Endothelial cell (in vitro differentiated cells): ENCODE results near the gene RNH1. TPM values are rescaled to one million over a fixed set of nuclear protein-coding genes. Genes with fewer than 3 reads are reported as not detected.

ENCODE experiments used
- DNase-seq: peaks from one replicate; pipeline ENCODE4 v3.0.0; 2021; ENCODE audit warnings: low spot score
- H3K27ac Mint-ChIP-seq: one replicate; pipeline ENCODE4 v1.8.0; 2021; ENCODE audit warnings: mixed read lengths, inconsistent platforms; ENCODE audit not compliant: unreplicated experiment
- H3K27me3 Mint-ChIP-seq: one replicate; pipeline ENCODE4 v1.8.0; 2021; ENCODE audit warnings: mild to moderate bottlenecking, moderate library complexity, mixed read lengths, inconsistent platforms; ENCODE audit not compliant: unreplicated experiment
- H3K36me3 Mint-ChIP-seq: one replicate; pipeline ENCODE4 v1.8.0; 2021; ENCODE audit warnings: mild to moderate bottlenecking, low read depth, mixed read lengths, inconsistent platforms; ENCODE audit not compliant: unreplicated experiment
- H3K4me1 Mint-ChIP-seq: one replicate; pipeline ENCODE4 v1.8.0; 2021; ENCODE audit warnings: mild to moderate bottlenecking, mixed read lengths, inconsistent platforms; ENCODE audit not compliant: unreplicated experiment
- H3K4me3 Mint-ChIP-seq: one replicate; pipeline ENCODE4 v1.8.0; 2021; ENCODE audit warnings: mild to moderate bottlenecking, mixed read lengths, inconsistent platforms; ENCODE audit not compliant: unreplicated experiment
- H3K9me3 Mint-ChIP-seq: one replicate; pipeline ENCODE4 v1.8.0; 2021; ENCODE audit warnings: mixed read lengths, inconsistent platforms; ENCODE audit not compliant: unreplicated experiment
- CTCF ChIP-seq: fragments of 200-600 bp; sonication (generic); IDR thresholded peaks from one replicate; pipeline ENCODE4 v1.5.0; 2021; ENCODE audit warnings: antibody characterized with exemption; ENCODE audit not compliant: unreplicated experiment
- total RNA-seq: library from RNA; stranded (reverse); fragmentation: NEBNext Ultra II Directional; extraction: Animal tissue kit (Norgen Biotek cat#: 25700); gene quantifications from one replicate; pipeline ENCODE4 v1.2.1, GENCODE V29; 2021; ENCODE audit not compliant: unreplicated experiment

The RNH1 gene
- total RNA-seq, 1 donor from 2014 or later, result 61.1 TPM

- DNase-seq, result no peak
- H3K4me3 Mint-ChIP-seq, result no peak overlapping the region
- no peaks in the 10 kb centered on the region for H3K9me3 Mint-ChIP-seq
- H3K36me3 Mint-ChIP-seq, result peaks cover 4% of the 10 kb centered on the region
- H3K27me3 Mint-ChIP-seq, result peaks cover 10% of the 10 kb centered on the region
- no peak overlapping the region for H3K27ac Mint-ChIP-seq
- no peaks in the 10 kb centered on the region for H3K4me1 Mint-ChIP-seq
- no peak for TF ChIP-seq CTCF
These were observed 18.5 kb downstream of the RNH1 start for GRCh38 chr11:488579-488978.

DNA sequence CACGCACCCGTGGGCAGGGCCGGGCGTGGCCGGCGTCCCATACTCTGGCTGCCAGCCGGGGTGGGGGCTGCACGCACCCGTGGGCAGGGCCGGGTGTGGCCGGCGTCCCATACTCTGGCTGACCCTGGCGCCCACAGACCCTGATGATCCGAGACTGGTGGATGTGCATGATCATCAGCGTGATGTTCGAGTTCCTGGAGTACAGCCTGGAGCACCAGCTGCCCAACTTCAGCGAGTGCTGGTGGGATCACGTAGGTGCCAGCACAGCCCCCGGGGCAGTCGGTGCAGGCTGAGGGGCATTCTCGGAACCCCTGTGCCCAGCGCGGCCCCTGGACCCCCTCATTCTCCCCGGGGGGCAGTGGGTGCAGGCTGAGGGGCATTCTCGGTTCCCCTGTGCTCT is 19.0 kb downstream of the RNH1 start:
- Mint-ChIP-seq H3K36me3 (peaks cover 8% of the 10 kb centered on the region), H3K9me3 (no peaks in the 10 kb centered on the region), H3K27me3 (peaks cover 7% of the 10 kb centered on the region), H3K4me1 (no peaks in the 10 kb centered on the region), H3K4me3 (no peak overlapping the region), H3K27ac (no peak overlapping the region)
- DNase-seq, result no peak
- no peak for TF ChIP-seq CTCF

DNA sequence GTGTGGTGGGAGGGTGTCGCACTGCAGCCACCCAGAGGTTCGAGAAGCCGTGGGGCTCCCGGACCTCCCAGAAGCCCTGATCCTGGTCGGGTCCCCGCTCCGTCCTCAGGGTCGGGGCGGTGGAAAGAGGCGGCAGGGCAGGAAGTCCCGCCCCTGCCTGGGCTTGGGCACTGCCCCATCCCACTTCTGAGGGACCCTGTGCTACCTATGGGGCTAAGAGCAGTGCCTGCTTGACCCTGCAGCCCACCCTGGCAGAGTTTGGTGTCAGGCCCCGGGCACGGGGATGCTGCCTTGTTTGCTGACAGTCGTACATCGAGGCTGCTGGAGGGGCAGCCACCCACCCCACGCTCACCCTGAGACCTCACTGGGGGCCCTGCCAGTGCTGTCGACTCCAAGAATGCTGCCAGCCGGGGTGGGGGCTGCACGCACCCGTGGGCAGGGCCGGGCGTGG is 19.4 kb downstream of the RNH1 start:
- no peaks in the 10 kb centered on the region for H3K4me1 Mint-ChIP-seq
- H3K27me3 Mint-ChIP-seq, result peaks cover 7% of the 10 kb centered on the region
- H3K36me3 Mint-ChIP-seq, result peaks cover 8% of the 10 kb centered on the region
- no peak overlapping the region for H3K27ac Mint-ChIP-seq
- H3K4me3 Mint-ChIP-seq, result no peak overlapping the region
- TF ChIP-seq CTCF, result no peak
- DNase-seq, result no peak
- H3K9me3 Mint-ChIP-seq, result no peaks in the 10 kb centered on the region

- DNase-seq, result no peak
- H3K4me3 Mint-ChIP-seq, result no peak overlapping the region
- peaks cover 7% of the 10 kb centered on the region for H3K27me3 Mint-ChIP-seq
- H3K4me1 Mint-ChIP-seq, result no peaks in the 10 kb centered on the region
- no peak overlapping the region for H3K27ac Mint-ChIP-seq
- no peaks in the 10 kb centered on the region for H3K9me3 Mint-ChIP-seq
- TF ChIP-seq CTCF, result no peak
- H3K36me3 Mint-ChIP-seq, result peaks cover 11% of the 10 kb centered on the region
These were observed 20.9 kb downstream of the RNH1 start for GRCh38 chr11:486189-486588.

DNA sequence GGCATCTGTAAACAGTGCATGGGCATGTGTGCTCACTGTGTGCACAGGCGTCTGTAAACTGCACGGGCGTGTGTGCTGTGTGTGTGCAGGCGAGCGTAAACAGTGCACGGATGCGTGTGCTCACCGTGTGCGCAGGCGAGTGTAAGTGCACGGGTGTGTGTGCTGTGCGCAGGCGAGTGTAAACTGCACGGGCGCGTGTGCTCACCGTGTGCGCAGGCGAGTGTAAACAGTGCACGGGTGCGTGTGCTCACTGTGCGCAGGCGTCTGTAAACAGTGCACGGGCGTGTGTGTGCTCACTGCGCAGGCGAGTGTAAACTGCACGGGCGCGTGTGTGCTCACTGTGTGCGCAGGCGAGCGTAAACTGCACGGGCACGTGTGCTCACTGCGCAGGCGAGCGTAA is 22.4 kb downstream of the RNH1 start:
- Mint-ChIP-seq H3K27me3 (peaks cover 7% of the 10 kb centered on the region), H3K4me3 (no peak overlapping the region), H3K9me3 (no peaks in the 10 kb centered on the region), H3K4me1 (no peaks in the 10 kb centered on the region), H3K36me3 (peaks cover 13% of the 10 kb centered on the region), H3K27ac (no peak overlapping the region)
- TF ChIP-seq CTCF, result no peak
- DNase-seq, result no peak
